ENCODE results near the gene TMEM244.

- TF ChIP-seq, protein P1, sequence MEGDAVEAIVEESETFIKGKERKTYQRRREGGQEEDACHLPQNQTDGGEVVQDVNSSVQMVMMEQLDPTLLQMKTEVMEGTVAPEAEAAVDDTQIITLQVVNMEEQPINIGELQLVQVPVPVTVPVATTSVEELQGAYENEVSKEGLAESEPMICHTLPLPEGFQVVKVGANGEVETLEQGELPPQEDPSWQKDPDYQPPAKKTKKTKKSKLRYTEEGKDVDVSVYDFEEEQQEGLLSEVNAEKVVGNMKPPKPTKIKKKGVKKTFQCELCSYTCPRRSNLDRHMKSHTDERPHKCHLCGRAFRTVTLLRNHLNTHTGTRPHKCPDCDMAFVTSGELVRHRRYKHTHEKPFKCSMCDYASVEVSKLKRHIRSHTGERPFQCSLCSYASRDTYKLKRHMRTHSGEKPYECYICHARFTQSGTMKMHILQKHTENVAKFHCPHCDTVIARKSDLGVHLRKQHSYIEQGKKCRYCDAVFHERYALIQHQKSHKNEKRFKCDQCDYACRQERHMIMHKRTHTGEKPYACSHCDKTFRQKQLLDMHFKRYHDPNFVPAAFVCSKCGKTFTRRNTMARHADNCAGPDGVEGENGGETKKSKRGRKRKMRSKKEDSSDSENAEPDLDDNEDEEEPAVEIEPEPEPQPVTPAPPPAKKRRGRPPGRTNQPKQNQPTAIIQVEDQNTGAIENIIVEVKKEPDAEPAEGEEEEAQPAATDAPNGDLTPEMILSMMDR (IDR thresholded peaks at IDR 0.05; ENCODE audit: low read depth, low read length), result no peak
- no peak for TF ChIP-seq EZH2phosphoT487 (IDR thresholded peaks at IDR 0.05; ENCODE audit: low read depth)
These were observed 11.5 kb upstream of the TMEM244 start for GRCh38 chr6:129872586-129872985.

Measured in OCI-LY3 (cell line).